Measurements from ENCODE around the gene NKAIN2.
"Not testable (repeated sequence)": the region's sequence is repeated elsewhere in the genome, so short reads cannot be mapped to it uniquely, and the experiment has no call there.

NKAIN2 gene

DNA sequence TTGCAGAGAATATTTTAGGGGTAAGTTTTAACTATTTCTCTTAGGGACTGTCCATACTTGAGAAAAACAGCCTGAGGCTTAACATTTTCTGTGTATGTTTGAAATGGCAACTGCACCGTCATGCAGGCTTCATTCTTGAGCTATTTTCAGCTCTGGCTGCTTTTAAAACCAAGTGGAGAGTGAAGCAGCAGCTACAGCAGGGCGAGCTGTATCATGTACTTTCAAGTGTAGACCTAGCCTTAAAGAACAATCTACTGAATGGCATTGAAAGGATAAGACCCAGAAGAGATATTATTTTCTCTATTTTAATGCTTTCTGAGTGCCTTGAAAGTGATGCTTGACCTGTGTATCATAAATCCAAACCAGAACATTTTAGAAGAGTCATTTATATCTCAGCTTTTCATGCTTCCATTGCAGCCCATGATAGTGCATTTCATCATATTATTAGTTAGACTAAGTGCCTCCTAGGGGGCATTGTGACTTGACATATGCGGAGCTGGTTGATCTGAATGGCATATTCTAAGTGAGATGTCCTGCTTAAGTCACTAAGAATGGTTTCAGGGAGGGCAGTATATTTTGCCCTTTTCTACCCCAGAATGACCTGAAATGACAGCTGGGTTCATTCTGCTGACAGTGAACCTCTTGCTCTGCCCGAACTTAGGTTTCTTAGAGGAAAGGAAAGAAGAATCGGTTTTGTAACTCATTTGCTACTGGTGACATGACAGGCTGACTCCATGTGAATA, 85.3 kb downstream of the NKAIN2 start:
- DNase-seq, result no peak

DNA sequence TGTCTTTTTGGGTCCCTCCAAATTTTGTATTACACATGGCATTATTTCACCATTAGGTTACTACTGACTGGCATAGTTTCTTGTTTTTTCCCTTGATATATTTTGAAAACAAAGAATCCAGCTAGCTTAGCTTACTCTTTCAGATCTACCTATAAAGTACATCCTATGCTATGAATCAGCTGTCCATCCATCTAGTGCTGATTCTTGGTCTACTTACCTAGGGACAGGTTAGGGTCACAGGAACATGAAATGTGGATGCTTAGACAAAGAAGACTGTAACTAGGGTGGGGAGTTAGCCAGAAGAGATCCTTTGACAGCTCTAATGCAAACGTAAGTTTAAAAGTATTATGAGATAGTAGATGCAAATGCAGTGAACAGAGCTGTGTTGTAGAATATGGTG, 91.7 kb downstream of the NKAIN2 start:
- no peak for DNase-seq

DNA sequence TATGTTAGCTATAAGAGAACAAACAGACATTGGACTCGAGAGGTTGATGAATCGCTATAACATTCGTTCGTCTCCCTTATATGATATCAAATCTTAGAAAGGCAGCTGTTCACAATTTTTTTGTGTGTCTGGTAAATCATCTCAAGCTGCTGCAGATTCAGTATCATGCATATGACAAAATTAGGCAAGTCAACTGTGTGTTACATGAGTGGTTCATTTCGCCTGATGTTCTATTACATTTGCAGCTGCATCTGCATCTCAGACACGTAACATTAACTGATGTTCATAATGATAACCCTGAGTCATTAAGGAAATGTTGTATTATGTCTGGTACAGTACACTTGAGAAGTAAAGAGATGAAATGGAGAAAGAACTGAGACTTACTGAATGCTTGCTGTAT, 92.1 kb downstream of the NKAIN2 start:
- no peak for DNase-seq

DNA sequence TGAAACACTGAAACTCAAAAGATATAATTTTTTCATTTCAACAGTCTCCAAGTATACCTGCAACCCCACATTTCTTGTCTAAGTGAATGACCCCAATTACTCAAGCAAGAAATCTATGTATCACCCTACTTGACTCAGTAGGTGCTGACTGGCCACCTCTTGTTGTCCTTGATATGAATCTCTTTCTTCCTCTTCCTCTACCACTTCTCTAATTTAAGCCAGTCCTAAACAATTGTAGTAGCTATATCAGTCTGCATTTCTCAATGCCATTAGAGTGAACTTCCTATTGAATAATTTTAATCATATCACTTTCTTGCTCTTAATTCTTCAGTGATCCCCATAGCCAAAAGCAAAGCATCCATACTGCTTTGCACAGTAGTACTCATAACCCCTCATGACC, 93.2 kb downstream of the NKAIN2 start:
- no peak for DNase-seq

DNA sequence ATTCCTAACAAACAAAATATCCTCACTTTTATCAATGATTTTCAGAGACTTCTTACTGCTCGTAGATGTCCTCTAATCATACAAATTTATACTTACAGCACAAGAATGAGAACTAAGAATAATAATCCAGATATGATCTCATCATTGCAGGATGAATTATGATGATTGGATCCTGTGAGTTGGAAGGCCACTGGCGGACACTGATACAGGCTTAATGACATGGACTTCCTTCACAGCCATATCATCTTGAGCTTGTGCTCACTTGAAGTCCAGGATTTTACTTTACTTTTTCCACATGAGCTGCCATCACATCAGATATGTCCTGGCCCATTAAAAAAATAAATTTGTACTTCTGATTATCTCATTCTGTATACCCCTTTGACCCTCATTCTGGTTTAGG, 94.3 kb downstream of the NKAIN2 start:
- DNase-seq, result no peak

DNA sequence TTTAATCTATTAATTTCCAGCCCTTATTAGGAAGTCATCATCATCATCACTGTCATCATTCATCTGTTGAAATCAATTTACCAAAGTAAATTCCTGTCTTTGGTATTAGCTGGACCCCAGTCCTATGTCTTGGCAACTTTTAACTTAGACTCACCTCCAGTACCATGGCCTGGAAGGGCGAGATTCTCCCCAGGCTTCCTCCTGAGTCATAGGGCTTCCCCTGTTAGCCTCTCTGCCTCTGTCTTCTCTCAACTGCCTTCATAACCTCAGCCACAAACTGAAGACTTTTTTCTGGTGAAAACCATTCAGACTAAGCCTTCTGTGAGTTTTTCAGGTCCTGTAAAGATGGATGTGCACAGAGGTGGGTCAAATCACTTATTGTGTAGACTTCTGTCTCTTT, 95.0 kb downstream of the NKAIN2 start:
- DNase-seq, result no peak

DNA sequence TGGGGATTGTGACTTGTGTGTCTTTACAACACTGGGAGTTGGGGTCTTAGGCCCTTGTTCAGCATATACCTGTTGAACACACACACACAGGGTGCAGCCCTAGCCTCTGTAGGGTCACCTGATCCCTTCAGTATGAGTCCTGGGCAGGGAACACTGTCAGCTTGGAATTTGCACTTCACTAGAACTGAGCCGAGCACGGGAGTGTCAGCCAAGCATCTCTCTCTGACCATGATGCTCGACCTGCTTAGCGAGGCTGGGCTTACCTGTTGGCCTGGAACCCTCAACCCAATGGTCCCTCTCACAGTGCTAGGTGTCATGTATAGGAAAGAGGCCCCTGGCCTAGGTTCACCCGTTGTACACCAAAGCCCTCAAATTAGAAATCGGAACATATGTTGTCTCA, 96.1 kb downstream of the NKAIN2 start:
- no peak for DNase-seq

DNA sequence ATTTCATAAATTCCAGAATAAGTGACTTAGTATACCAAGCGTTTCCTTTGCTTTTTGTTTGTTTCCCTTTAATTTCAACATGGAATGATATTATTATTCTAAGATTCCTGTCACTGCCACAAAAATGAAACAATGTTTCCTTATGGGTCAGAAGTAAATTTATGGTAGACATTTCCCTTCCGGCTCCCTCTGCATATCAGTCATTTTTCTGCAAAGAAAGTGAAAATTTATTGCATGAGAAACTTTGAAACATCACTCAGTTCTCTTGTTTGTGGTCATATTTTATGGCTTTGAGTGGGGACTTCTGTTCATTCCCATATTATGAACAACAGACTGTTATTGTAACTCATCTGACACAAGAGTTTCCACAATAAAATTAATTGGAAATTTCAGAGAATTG, 97.8 kb downstream of the NKAIN2 start:
- DNase-seq, result no peak

DNA sequence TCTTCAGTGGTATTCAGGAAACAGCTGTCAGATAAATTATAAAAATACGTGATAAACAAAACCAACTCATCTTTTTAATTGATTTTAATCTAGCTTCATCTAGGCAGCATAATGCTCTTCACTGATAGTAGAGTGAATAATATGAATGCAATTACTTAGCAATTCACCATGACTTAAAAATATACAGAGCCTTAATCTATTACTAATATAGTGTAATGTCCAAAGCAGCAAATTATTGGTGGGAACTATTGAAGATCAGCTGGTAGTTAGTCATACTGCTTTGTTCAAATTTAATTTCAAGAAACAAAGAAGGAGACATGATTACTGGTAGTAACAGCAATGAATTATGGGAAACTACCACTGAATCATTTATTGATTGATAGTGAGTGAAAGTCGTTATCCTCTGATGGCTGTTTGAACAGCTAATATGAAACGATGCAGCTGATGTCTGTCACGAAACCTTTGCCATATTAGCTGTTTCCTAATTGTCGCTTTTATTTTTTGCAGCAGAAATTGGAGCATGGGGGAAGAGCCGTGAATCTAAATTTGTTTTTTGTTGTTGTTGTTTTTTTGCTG, 99.2 kb downstream of the NKAIN2 start:
- DNase-seq, result no peak

DNA sequence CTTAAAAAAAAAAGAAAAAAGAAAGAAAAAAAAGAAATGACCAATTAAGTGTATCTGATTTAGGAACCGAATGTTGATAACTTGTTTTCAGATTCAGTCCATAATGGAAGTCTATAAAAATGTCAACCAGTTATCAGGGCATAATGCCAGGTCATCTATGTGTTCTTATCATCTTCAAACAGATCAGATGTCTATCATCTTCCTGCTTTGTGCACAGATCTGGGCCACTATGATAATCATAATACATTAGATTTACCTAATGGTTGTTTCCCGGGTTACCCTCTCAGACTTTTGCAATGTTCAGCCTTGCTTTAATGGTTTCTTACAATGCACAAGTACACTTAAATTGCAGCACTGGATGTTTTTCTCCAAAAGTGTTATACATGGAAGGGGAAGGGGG, 100.6 kb downstream of the NKAIN2 start:
- no peak for DNase-seq

DNA sequence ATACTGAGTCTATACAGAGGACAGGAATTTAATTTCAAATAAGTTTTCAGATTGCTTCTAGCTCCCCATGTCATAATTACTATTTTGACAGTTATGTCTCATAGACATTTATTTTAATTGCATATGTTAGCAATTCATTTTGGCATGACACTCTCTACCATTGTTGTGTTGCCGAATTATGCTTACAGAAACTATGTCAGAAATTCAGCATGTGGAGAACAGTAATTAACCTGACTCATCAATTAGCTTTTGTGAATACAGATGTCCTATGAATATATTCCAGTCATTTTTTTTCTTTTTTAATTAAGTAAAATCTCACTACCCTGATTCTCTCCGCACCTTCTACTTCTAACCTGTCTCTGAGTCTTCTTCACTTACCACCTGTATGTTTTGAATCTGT, 105.1 kb downstream of the NKAIN2 start:
- DNase-seq, result no peak

DNA sequence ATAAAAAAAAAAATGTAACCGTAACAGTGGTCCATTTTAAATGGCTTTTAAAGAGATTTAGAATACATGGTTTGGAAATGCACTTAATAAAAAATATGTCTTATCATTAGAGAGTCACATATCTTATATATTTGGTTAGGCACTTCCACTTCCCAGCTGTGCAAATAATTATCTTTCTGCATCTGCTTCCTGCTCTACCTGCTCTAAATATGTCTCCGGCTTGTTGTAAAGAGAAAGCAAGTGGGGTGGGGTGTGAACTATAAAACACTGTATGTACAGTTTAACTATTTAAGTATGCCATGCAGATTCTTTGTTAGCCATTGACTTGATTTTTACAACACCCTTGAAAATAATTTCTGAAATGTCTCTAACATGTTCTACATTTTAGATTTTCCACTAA, 106.3 kb downstream of the NKAIN2 start:
- DNase-seq, result no peak

DNA sequence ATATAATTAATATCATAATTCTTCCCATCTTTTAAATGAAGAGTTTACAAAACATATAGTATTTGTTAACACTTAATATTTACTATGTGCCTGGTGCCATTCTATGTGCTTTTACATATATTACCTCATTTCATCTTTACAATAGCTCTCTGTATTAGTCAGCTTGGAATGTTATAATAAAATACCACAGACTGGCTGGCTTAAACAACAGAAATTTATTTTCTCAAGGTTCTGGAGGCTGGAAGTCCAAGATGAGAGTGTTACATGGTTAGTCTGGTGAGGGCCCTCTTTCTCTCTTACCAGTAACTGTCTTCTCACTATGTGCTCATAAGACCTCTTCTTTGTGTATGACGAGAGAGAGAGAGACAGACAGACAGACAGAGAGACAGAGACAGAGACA, 110.2 kb downstream of the NKAIN2 start:
- no peak for DNase-seq

DNA sequence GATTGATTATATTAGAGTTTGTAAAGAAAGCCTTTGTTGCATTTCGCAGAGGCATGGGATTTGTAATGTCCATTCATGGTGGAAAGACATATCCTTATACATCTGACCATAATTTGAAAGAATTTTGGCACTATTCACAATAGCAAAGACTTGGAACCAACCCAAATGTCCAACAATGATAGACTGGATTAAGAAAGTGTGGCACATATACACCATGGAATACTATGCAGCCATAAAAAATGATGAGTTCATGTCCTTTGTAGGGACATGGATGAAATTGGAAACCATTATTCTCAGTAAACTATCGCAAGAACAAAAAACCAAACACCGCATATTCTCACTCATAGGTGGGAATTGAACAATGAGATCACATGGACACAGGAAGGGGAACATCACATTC, 119.7 kb downstream of the NKAIN2 start:
- not testable (repeated sequence) for DNase-seq

DNA sequence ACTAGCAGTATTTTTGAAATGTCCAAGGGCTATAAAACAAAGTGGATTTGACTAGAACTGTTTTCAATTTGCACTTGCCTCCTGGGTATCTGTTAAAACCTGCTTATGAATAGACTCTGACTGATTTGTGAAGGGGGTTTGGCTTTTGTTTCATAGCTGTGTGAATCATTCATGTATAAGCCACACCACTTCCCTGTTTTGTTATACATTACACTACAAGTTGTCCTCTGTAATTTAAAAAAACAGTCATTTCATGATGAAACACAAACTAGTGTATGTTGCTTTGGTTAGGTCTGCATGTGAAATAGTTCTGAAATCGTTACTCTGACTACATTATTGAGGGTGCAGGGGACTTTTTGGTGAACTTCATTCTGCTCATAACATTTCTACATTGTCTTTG, 121.7 kb downstream of the NKAIN2 start:
- no peak for DNase-seq

DNA sequence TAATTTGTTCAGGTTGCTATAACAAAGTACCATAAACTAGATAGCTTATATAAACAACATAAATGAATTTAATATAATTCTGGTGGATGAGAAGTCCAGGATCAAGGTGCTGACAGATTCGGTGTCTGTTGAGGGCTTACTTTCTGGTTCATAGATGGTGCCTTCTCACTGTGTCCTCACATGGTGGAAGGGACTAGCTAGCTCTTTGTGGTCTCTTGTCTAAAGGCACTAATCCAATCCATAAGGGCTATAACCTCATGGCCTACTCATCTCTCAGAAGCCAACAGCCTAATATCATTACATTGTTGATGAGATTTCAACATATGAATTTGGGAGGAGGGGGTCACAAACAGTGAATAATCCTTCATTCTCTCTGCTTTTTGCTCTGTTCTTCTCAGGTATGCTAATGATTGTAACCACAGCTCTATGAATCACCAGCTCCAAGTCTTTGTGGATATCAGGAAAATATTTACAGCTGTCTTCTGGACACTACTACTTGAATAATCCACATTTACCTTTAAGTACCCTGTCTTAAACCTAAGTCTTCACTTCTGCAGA, 122.3 kb downstream of the NKAIN2 start:
- no peak for DNase-seq

DNA sequence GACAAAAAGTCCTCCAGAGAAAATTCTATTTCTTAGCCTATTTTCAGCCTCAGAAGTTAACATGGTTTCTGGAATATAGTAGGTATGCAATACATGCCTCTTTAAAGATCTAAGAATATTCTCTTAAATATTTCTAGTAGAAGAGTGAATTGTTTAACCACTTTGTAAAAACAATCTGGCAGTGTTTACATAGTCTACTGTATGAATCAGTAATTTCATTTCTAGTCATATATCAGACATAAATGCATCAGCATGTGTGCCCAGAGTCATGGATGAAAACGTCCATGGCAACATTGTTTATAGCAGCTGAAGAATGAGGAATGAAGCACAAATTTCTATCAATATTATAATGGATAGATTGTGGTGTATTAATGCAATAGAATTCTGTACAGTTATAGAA, 124.9 kb downstream of the NKAIN2 start:
- DNase-seq, result no peak

DNA sequence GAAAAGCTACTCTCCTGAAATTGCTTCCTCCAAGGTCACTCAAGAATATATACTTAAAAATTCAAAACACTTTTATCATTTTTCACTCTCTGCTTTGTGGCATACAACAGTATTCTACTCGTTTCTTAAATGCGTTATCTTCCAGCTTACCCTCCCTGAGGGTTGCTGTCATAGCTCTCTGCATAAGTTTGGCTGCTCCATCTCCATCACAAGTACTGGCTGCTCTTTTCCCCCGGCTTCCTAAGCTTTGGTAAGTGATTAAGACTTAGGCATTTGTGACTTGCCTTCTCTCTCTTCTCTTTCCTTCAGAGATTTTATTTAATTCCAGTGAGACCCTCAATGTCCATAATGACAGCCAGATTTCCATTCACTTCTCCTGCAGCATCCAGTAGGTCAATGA, 128.3 kb downstream of the NKAIN2 start:
- no peak for DNase-seq

DNA sequence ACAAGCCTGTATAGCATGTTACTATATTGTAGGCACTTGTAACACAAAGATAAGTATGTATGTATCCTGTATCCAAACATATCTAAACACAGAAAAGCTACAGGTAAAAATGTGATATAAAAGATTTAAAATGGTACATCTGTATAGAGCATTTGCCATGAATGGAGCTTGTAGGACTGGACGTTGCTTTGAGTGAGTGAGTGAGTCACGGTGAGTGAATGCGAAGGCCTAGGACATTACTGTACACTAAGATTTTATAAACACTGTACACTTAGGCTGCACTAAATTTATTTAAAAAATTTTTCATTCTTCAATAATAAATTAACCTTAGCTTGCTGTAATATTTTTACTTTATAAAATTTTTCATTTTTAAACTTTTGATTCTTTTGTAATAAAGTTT, 136.9 kb downstream of the NKAIN2 start:
- no peak for DNase-seq

DNA sequence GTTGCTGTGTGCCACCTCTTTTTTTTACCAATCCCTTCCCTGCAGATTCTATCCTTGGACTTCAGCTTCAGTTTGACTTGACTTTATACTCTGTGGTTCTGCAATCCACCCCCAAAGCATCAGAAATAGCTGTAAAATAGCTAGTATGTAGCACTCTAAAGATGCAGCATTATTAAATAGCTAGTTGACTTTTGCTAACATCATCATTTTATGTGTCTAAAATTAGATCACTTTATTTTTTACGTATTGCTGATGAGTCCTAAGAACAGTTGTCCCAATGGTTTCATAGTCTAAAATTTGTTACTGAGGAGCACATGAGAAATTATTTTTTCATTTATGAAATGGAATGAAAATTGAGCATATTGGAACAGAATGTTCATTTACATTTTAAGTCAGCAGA, 138.2 kb downstream of the NKAIN2 start:
- no peak for DNase-seq

DNA sequence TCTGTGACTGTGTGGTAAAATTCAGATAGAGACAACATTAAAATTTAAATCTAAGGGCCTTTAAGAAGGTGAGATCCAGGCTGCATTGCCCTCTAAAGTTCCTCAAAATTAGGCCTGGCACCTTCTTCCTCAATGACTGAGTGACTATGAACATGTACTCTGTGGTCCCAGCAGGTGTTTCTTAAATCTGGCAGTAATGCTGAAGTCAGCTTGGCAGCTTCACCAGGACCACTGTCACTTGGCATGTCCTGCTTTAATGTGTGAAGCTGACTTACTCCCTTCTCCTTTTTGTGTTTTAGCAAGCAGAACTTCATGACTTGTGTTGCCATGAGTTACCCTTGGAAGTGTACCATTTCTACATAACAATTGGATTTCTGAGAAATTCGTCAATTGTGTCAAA, 141.7 kb downstream of the NKAIN2 start:
- DNase-seq, result no peak

DNA sequence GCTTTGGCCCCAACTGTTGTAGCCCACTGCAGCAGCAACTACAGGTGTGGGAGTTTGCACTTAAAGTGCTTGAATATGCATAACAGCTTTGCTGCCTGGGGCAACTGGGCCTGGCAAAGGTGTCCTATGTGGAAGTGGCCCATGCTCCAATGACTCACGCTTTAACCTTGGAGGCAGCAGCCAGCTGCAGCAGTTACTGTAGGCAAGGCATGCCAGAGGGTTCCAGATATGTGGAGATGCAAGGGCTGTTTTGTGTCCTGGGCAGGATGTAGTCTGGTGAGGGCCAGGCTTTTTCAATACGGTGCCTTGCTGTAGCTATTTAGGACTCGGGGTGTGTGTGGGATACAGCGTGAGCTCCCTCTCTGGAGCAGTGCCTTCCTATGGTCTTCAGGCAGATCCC, 150.3 kb downstream of the NKAIN2 start:
- no peak for DNase-seq

DNA sequence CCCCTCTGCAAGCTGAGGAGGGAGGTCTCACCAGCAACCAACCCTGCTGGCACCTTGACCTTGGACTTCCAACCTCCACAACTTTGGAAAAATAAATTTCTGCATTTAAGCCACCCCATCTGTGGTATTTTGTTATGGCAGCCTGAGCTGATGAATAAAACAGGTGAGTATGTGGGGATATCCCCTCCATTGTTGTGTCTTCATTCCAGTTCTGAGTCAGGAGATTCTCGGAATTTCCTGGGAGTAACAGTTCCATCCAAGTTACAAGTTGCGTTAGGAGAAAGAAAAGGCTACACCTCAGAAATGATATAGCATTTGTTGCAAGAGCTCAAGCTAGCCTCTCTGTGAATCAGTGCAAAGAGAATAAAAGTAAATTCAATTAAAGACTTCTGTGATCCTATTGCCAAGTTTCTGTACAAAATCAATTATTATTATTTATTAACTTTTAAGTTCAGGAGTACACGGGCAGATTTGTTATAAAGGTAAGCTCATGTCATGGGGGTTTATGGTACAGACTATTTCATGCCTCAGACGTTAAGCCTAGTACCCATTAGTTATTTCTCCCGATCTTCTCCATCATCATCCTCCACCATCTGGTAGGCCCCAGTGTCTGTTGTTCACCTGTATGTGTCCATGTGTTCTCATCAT, 153.0 kb downstream of the NKAIN2 start:
- no peak for DNase-seq

Data from nucleus accumbens (tissue), 56 donors.